ENCODE data around the gene UBE2D3.
"Not testable (repeated sequence)": the region's sequence is repeated elsewhere in the genome, so short reads cannot be mapped to it uniquely, and the experiment has no call there.

The UBE2D3 gene

GRCh38 chr4:102826890-102827673 lies at the start of gene UBE2D3:
UBE2D3 (minus strand) TSS chr4:102827551; CDS start chr4:102826508, 1,043 bp downstream.
- peak; percentile 98 for DNase-seq (ENCODE audit: low spot score)
- Histone ChIP-seq H3K27ac (peak within 1 kb of the TSS; percentile 98 to 100), H3K4me3 (peak within 1 kb of the TSS; percentile 81)
- no peak for TF ChIP-seq CTCF (IDR thresholded peaks at IDR 0.05)

GRCh38 chr4:102871772-102872171 lies 44.4 kb upstream of the UBE2D3 start:
- no peak for DNase-seq (ENCODE audit: low spot score)
- no peak for TF ChIP-seq CTCF (IDR thresholded peaks at IDR 0.05)
- H3K4me3 ChIP-seq, result no peak overlapping the region
- H3K27ac ChIP-seq, result no peak overlapping the region

GRCh38 chr4:102869569-102870197 lies 42.3 kb upstream of the UBE2D3 start:
- no peak for TF ChIP-seq CTCF (IDR thresholded peaks at IDR 0.05)
- H3K27ac ChIP-seq, result peak overlapping the region; percentile 91 to 98
- H3K4me3 ChIP-seq, result peak overlapping the region; percentile 82
- no peak for DNase-seq (ENCODE audit: low spot score)

GRCh38 chr4:102868781-102869568 lies 41.6 kb upstream of the UBE2D3 start, which contains the start of gene CISD2:
CISD2 (plus strand) TSS chr4:102868992; CDS start chr4:102869085, 93 bp downstream.
- peak; percentile 95 for DNase-seq (ENCODE audit: low spot score)
- TF ChIP-seq CTCF (IDR thresholded peaks at IDR 0.05), result no peak
- H3K4me3 ChIP-seq, result peak within 1 kb of the TSS; percentile 82
- H3K27ac ChIP-seq, result peak within 1 kb of the TSS; percentile 91 to 98

- DNase-seq (ENCODE audit: low spot score), result no peak
- H3K27ac ChIP-seq, result peak overlapping the region; percentile 91 to 98
- TF ChIP-seq CTCF (IDR thresholded peaks at IDR 0.05), result no peak
- H3K4me3 ChIP-seq, result peak overlapping the region; percentile 82
Measured at GRCh38 chr4:102868153-102868780, 40.9 kb upstream of the UBE2D3 start.

- DNase-seq (ENCODE audit: low spot score), result no peak
- peak overlapping the region; percentile 91 to 98 for H3K27ac ChIP-seq
- TF ChIP-seq CTCF (IDR thresholded peaks at IDR 0.05), result no peak
- peak overlapping the region; percentile 82 for H3K4me3 ChIP-seq
Measured at GRCh38 chr4:102867278-102868152, 40.2 kb upstream of the UBE2D3 start.

- not testable (repeated sequence) for H3K4me3 ChIP-seq; DNase-seq (ENCODE audit: low spot score); H3K27ac ChIP-seq
Measured at GRCh38 chr4:102865327-102865726, 38.0 kb upstream of the UBE2D3 start.
